ENCODE measurements around the gene GFRA1.

- TF ChIP-seq ZNF560 (tag by site-specific recombination; IDR thresholded peaks at IDR 0.05; ENCODE audit: borderline replicate concordance) (no peak), CTCF (tag by site-specific recombination; IDR thresholded peaks at IDR 0.05) (no peak), ZNF121 (tag by site-specific recombination; IDR thresholded peaks at IDR 0.05) (no peak), ZNF416 (tag by site-specific recombination; IDR thresholded peaks at IDR 0.05) (no peak), ZNF274 (IDR thresholded peaks at IDR 0.05; ENCODE audit: low read length) (no peak), ZNF274 (tag by site-specific recombination; IDR thresholded peaks at IDR 0.05; ENCODE audit: borderline replicate concordance) (no peak), ZSCAN30 (tag by site-specific recombination; IDR thresholded peaks at IDR 0.05) (no peak), ZNF558 (tag by site-specific recombination; IDR thresholded peaks at IDR 0.05) (no peak), ZNF561 (tag by site-specific recombination; IDR thresholded peaks at IDR 0.05; ENCODE audit: borderline replicate concordance) (no peak), ZNF398 (tag by site-specific recombination; IDR thresholded peaks at IDR 0.05) (no peak), ZEB2 (tag by site-specific recombination; IDR thresholded peaks at IDR 0.05) (no peak), ZBTB1 (tag by site-specific recombination; IDR thresholded peaks at IDR 0.05) (no peak), ZNF501 (tag by site-specific recombination; IDR thresholded peaks at IDR 0.05) (no peak), ZNF639 (tag by site-specific recombination; IDR thresholded peaks at IDR 0.05) (no peak)
Measured at GRCh38 chr10:116269619-116270018, 3.4 kb downstream of the GFRA1 start.

All from HEK293 (cell line).